Urinary bladder (tissue), 4 donors: Measurements from ENCODE around the gene MAP2. TPM values are rescaled to one million over a fixed set of nuclear protein-coding genes. Genes with fewer than 3 reads are reported as not detected.

Source experiments
- DNase-seq: peaks from one replicate; pipeline ENCODE4 v3.0.0-alpha.2; 2015; ENCODE audit errors: extremely low spot score
- H3K27ac ChIP-seq: one replicate; pipeline ENCODE4 v1.5.1; 2013; ENCODE audit warnings: low read depth, mild to moderate bottlenecking, moderate library complexity
- H3K36me3 ChIP-seq: one replicate; pipeline ENCODE4 v1.6.1; 2013; ENCODE audit warnings: mild to moderate bottlenecking, moderate library complexity; ENCODE audit not compliant: insufficient read depth
- H3K4me1 ChIP-seq: one replicate; pipeline ENCODE4 v1.6.1; 2013; ENCODE audit warnings: mild to moderate bottlenecking, moderate library complexity; ENCODE audit not compliant: insufficient read depth
- H3K4me3 ChIP-seq: one replicate; pipeline ENCODE4 v1.5.1; 2013; ENCODE audit warnings: low read depth, low read length
- WGBS: extraction: QIAGEN DNeasy Blood & Tissue Kit; methylation state at CpG from one replicate; pipeline ENCODE4 v1.1.7; 2013; 5-methylcytosine and 5-hydroxymethylcytosine counted together
- polyA plus RNA-seq: library from polyadenylated mRNA; stranded (reverse); fragments of 200-250 nt; gene quantifications from one replicate; pipeline ENCODE4 v1.2.3, GENCODE V29; 2013
- total RNA-seq: library from RNA; depleted of rRNA; stranded (reverse); fragments of >200 nt; gene quantifications from one replicate; pipeline ENCODE4 v1.2.3, GENCODE V29; 2014
- donor health status: healthy with polysubstance abuse.
- donor health status: healthy.

MAP2 gene
- total and polyA plus RNA-seq, 2 donors, result 2.7 to 13.5 TPM

DNA sequence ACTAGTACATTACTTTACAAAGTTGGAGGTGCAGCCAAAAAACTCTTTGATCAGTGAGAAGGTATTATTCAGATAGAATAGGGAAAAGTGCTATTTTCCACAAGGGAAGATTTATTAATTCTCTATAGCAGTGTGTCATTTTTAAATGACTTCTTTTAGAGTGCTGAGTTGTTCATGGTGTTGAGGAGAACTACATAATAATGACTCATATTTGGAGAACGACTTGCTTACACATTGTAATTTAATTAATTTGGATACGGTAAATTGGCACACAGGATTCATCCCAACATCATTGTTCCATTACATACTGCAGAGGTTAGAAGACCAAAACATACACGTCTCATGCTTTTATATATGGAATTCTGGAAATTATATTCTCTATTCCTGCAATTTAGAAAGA lies 22.1 kb upstream of the MAP2 start:
- no peak for DNase-seq
- H3K27ac ChIP-seq, result no peak overlapping the region
- 77% methylated on average over 3 of the region's 3 CpGs for WGBS
- H3K36me3 ChIP-seq, result no peaks in the 10 kb centered on the region
- H3K4me3 ChIP-seq, result no peak overlapping the region
- H3K4me1 ChIP-seq, result no peaks in the 10 kb centered on the region

DNA sequence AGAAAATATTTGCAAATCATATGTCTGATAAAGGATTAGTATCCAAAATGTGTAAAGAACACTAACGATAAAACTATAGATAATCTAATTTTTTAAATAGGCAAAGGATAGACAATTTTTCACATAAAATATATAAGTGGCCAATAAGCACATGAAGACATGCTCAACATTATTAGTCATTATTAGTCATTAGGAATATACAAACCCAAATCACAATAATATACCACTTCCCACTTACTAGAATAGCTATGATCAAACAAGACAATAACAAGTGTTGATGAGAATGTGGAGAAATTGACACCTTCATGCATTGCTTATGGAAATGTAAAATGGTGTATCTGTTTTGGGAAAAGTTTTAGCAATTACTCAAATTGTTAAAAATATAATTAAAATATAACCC lies 12.6 kb upstream of the MAP2 start:
- Histone ChIP-seq H3K4me3 (no peak overlapping the region), H3K36me3 (no peaks in the 10 kb centered on the region), H3K4me1 (no peaks in the 10 kb centered on the region), H3K27ac (no peak overlapping the region)
- 98% methylated on average over 1 of the region's 1 CpG for WGBS
- no peak for DNase-seq

DNA sequence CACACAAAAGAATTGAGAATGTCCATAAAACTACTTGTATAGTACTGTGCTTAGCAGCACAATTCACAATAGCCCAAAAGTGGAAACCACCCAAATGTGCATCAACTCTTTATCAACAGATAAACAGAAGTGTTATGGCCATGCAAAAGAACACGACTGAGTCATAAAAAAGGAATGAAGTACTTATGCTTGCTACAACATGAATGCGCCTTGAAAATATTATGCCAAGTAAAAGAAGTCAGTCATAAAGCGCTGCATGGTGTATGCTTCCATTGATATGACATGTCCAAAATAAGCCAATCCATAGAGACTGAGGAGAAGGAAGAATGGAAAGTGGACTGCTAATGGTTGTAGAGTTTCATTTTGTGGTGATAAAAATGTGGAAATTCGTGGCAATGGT lies 12.1 kb upstream of the MAP2 start:
- no peak for DNase-seq
- no peak overlapping the region for H3K27ac ChIP-seq
- WGBS, result 74% methylated on average over 4 of the region's 4 CpGs
- no peaks in the 10 kb centered on the region for H3K4me1 ChIP-seq
- H3K4me3 ChIP-seq, result no peak overlapping the region
- H3K36me3 ChIP-seq, result no peaks in the 10 kb centered on the region

DNA sequence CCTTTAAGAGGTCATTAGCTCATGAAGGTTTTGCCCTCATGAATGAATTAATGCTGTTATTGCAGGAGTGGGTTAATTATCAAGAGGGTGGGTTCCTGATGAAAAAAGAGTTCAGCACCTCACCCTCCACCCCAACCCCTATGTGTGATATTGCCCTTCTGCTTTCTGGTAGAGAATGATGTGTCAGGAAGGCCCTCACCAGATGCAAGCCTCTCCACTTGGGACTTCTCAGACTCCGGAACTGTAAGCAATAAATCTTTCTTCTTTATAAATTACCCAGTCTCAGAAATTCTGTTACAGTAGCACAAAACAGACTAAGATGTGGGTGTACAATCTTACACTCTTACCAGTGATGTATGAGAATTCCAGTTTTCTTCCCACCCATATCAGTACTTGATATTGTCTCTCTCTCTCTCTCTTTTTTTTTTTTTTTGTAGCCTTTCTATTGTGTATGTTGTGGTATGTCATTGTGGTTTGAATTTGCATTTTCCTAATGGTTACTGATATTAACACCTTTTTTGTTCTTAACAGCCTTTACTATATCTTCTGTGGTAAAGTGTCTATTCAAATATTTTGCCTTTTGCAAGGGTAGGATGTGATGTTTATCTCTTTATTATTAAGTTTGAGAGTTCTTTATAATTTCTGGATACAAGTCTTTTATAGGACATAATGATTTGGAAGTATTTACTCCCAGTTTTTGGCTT lies 10.4 kb upstream of the MAP2 start:
- no peak overlapping the region for H3K27ac ChIP-seq
- 63% methylated on average over 1 of the region's 1 CpG for WGBS

DNA sequence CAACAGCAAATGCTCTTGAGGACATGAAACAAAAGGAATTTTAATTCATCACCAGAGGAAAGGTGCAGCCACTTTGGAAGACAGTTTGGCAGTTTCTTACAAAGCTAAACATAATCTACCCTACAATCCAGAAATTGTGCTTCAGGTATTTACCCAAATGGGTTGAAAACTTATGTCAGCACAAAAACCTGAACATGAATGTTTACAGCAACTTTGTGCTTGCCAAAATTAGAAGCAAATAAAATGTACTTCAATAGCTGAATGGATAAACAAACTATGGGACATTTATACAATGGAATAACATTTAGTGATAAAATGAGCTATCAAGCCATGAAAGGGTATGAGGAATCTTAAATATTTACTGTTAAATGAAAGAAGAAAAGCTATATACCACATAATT lies 6.9 kb upstream of the MAP2 start:
- Histone ChIP-seq H3K36me3 (no peaks in the 10 kb centered on the region), H3K27ac (no peak overlapping the region)

More for the DNA sequence above, 10.4 kb upstream of the MAP2 start:
- Histone ChIP-seq H3K4me1 (no peaks in the 10 kb centered on the region), H3K4me3 (no peak overlapping the region), H3K36me3 (no peaks in the 10 kb centered on the region)
- no peak for DNase-seq

DNA sequence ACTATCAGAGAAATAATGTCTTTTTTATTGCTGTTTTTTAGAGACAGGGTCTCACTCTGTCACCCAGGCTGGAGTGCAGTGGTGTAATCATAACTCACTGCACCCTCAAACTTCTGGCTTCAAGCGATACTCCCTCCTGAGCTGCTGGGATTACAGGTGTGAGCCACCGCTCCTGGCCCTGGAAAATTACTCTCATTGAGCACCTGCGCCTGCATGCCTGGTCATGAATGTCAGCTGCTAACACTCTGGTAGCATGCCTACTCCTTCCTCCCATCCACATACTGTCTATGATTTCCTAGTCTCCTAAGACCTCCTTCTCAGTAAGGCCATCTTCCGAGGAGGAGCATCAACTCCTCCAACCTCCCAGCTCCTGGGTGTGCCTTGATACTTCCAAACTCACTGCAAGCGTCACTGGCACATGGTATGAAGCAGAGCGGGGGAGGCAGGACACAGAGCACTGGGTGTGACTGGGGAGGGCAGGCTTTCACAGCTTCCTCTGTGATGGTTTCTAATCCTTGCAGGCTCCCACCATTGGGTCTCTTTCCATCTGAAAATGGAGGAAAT lies 1.6 kb upstream of the MAP2 start:
- no peak for DNase-seq
- WGBS, result 84% methylated on average over 6 of the region's 6 CpGs
- no peak overlapping the region for H3K27ac ChIP-seq
- H3K4me1 ChIP-seq, result no peaks in the 10 kb centered on the region
- H3K36me3 ChIP-seq, result no peaks in the 10 kb centered on the region
- H3K4me3 ChIP-seq, result no peak overlapping the region

More for the DNA sequence above, 6.9 kb upstream of the MAP2 start:
- Histone ChIP-seq H3K4me3 (no peak overlapping the region), H3K4me1 (no peaks in the 10 kb centered on the region)
- no peak for DNase-seq

DNA sequence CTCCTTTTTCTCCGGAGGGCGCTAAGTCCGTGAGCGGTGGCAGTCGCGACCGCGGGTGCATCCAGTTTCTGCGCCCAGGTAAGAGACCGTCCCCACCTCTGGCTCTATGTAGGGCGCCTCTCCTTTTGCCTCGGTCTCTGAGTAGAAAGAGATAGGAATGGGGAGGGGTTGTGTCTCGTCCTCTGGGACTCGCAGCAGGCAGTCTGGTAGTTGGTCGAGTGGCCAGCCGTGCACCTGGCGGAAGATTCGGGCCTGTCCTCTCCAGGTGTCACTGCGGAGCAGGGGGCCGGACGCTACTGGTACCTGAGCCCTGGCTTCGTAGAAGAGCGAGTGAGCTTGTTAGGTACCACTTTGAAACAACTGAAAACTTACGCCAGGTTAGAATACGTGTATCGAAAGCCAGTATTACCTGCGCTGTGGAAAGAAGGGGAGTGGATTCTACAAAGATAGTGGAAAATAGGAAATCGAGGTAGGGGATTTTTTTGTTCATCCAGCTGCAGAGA lies 403 bp downstream of the MAP2 start:
- 2% methylated on average over 28 of the region's 28 CpGs for WGBS
- Histone ChIP-seq H3K27ac (no peak overlapping the region), H3K36me3 (no peaks in the 10 kb centered on the region), H3K4me1 (no peaks in the 10 kb centered on the region), H3K4me3 (peak overlapping the region; percentile 51)
- no peak for DNase-seq

DNA sequence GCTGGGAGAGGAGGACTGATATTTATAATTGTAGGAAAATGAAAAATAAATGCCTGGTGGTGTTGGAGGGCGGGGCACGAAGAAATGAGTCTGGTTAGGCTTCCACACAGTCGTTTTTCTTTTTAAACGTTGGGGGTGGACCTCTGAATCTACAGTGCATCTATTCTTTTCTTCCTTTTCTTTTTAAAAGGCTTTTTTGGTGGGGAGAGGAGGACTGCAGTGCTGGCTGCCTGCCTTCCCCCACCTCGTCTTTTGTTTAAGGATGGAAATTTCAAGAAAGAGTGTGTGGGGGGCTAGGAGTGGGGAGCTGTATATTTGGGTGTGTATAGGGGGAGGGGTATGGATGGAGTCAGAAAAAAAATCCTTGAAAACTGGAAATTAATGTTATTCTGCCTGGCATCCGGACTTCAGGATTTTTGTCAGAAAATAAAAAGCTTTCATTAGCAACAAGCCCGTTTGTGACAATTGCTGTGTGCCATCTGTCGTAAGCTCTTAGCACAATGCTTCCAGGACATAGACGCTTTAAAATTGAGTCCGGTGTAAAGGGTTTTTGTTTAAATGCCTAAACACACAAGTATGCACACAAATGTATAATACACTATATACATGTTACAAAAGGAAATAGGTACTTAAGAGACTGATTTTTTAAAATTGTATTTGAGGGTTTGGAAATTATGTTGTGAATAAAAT lies 1.1 kb downstream of the MAP2 start:
- 8% methylated on average over 10 of the region's 10 CpGs for WGBS
- no peak overlapping the region for H3K27ac ChIP-seq
- no peak overlapping the region for H3K4me3 ChIP-seq
- H3K36me3 ChIP-seq, result no peaks in the 10 kb centered on the region
- H3K4me1 ChIP-seq, result no peaks in the 10 kb centered on the region
- DNase-seq, result no peak

DNA sequence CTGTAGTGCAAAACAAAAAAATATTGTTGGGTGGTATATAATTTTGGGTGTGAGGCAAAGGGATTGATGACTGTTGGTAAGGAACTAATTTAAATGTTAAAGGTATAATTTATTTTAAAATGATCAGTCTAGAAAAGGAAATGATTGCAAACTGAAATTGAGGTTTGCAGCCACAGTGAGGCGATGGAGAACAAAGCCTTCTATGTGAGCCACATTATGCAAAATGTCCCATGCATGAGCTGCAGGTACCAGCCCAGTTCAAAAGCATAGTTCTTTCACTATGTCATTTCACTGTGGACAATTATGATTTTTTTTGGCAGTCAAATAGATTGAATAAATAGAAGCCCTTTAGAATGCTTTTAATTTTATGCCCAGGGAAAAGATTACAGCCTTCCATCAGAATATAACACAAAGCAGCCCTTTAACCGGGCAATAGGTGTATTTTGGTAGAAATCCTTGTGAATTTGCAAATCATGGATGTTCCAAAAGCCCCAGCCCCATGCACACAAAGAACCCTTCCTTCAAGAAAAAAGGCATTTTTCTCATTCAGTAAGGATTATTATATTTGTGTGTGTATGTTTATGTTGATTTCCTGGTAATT lies 1.7 kb downstream of the MAP2 start:
- no peaks in the 10 kb centered on the region for H3K4me1 ChIP-seq
- H3K4me3 ChIP-seq, result no peak overlapping the region
- WGBS, result 54% methylated on average over 2 of the region's 2 CpGs
- no peak overlapping the region for H3K27ac ChIP-seq
- H3K36me3 ChIP-seq, result no peaks in the 10 kb centered on the region
- no peak for DNase-seq

DNA sequence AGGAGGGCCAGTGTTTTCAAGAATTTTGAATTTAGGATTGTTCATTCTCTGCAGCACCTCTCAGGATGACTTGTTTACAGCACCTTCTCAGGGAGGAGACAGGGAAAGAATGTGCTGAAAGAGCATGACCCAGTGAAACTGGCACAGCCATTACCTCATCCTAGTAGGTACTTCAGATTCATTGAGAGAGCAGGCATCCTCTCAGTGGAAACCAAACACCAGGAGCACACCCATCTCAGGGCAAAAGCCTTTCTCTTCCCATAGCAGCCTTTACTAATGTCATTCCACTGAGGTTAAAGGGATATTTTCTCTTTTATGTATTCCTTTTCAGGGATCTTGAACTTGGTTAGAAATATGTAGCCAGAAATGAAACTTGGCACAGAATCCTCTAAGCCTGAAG lies 2.6 kb downstream of the MAP2 start:
- no peak overlapping the region for H3K27ac ChIP-seq

DNA sequence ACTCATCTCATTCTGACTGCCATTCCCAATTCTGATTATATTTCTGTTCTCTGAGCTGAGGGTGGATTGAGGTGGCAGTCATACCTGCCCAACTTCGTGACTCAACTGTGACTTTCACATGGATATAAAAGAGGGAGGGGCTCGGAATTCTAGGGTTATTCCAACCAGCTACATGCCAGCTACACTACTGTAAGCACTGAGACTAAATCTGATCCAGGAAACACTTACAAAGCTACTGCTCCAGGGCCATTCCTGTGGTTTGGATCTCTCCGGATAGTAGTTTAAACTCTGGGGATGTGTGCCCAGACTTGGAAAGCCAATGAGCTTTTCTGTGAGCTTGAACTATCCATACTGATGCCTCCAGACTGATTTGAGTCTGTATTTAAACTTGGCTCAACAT lies 7.9 kb downstream of the MAP2 start:
- WGBS, result 63% methylated on average over 3 of the region's 3 CpGs
- no peak for DNase-seq

More for the DNA sequence above, 2.6 kb downstream of the MAP2 start:
- Histone ChIP-seq H3K4me3 (no peak overlapping the region), H3K36me3 (no peaks in the 10 kb centered on the region), H3K4me1 (no peaks in the 10 kb centered on the region)
- no peak for DNase-seq

DNA sequence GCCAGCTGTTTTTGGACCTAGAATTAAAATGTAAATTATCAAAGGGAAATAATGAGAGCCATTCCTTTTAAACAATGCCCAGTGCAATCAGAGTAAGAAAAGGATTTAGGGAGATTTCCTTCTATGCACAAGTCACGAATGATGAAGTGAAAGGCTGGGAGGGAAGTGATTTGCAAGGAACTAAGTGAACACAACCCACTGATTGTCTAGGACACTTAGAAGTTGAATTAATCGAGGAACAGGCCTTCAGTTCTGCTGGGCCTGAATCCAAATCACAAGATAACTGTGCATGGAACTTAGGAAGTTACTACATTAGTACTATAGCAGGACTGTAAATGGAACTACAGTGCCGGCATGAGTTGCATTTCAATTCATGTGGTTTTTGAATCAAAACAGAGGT lies 17.7 kb downstream of the MAP2 start:
- DNase-seq, result no peak
- Histone ChIP-seq H3K4me1 (no peaks in the 10 kb centered on the region), H3K27ac (no peak overlapping the region), H3K36me3 (no peaks in the 10 kb centered on the region), H3K4me3 (no peak overlapping the region)
- WGBS, result 34% methylated on average over 3 of the region's 3 CpGs

More for the DNA sequence above, 7.9 kb downstream of the MAP2 start:
- no peak overlapping the region for H3K4me3 ChIP-seq
- H3K36me3 ChIP-seq, result no peaks in the 10 kb centered on the region
- no peaks in the 10 kb centered on the region for H3K4me1 ChIP-seq
- no peak overlapping the region for H3K27ac ChIP-seq

DNA sequence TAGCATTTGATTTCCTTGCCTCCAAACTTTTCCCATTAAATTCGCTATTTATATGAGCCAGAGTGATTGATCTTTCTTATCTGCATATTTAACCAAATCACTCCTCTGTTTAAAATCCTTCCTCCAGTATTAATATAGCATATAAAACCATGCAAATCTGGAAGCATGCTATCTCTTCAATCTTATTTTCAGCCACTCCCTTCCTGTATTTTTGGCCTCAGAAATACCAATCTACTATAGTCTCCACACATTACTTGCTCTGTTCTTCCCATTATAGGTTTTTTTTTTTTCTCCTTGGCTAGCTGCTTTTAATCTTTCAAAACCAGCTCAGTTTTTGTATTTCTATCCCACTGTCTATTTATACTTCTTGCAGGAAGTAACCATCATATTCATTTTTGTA lies 19.1 kb downstream of the MAP2 start:
- H3K36me3 ChIP-seq, result no peaks in the 10 kb centered on the region
- no peak overlapping the region for H3K4me3 ChIP-seq
- 62% methylated on average over 1 of the region's 1 CpG for WGBS
- DNase-seq, result no peak
- no peaks in the 10 kb centered on the region for H3K4me1 ChIP-seq
- no peak overlapping the region for H3K27ac ChIP-seq

DNA sequence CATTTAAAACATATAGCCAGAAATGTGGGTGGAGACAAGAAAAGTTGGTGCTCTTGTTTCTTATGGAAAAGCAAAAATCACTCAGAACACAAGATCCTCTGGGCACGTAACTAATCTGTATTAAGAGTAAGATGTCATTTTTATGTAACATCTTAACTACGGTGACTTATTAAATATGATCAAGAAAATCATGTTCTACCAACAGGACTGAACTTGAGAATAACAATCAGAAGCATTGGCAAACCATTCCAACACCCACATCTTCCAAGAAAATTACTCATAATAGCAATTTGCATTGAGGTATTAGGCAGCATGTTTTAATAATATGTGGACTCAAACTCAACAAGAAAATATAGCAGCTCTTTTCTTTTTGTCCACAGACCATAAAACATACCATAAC lies 21.6 kb downstream of the MAP2 start:
- Histone ChIP-seq H3K27ac (no peak overlapping the region), H3K4me3 (no peak overlapping the region), H3K36me3 (no peaks in the 10 kb centered on the region), H3K4me1 (no peaks in the 10 kb centered on the region)
- 89% methylated on average over 2 of the region's 2 CpGs for WGBS
- DNase-seq, result no peak
